ENCODE measurements around the gene IFNAR2.

Gene IFNAR2

DNA sequence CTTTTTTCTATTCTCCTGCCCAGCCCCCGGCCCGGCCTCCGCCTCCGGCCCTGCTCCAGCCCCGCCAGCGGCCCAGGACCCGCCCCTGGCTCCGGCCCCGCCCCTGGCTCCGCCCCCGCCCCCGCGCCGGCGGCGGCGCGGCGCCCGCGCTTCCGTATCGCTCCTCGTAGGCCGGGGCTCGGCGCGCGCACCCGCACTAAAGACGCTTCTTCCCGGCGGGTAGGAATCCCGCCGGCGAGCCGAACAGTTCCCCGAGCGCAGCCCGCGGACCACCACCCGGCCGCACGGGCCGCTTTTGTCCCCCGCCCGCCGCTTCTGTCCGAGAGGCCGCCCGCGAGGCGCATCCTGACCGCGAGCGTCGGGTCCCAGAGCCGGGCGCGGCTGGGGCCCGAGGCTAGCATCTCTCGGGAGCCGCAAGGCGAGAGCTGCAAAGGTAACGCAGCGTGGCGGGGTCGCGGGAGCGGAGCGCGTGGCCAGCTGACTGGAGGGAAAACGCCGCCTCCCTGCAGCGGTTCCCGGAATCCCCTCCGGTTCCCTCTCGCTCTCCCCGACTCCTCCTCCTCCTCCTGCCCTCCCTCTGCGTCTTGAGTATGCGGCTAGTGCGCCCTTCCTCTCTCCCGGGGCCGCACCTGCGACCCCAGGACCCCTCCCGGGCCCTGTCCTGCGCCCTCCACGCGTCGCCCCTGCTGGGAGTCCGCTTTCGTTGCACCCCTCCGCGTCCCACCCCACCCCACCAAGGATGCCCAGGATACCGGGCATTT, at the start of gene IFNAR2:
Gene IFNAR2 (plus strand): TSS at position 155 of the 761 bp plus-strand sequence. CDS start 11,985 bp downstream, outside the sequence.
- Histone ChIP-seq H3K9me3 (ENCODE audit: control insufficient read depth in 1 of 2, low read length in 2 of 2) (no peaks in the 10 kb centered on the region), H3K27ac (ENCODE audit: low read length) (peak within 1 kb of the TSS; percentile 84), H3K4me3 (ENCODE audit: low read depth in 1 of 2, low read length in 2 of 2) (peak within 1 kb of the TSS; percentile 78 to 93), H3K4me1 (ENCODE audit: control insufficient read depth in 1 of 2, insufficient read depth in 2 of 2, low read length in 2 of 2) (peaks cover 0 to 15% of the 10 kb centered on the region in 2 donors), H3K27me3 (ENCODE audit: low read depth, low read length) (no peaks in the 10 kb centered on the region), H3K36me3 (ENCODE audit: control insufficient read depth in 1 of 2, insufficient read depth in 2 of 2, low read length in 2 of 2) (peaks cover 0 to 4% of the 10 kb centered on the region in 2 donors)

DNA sequence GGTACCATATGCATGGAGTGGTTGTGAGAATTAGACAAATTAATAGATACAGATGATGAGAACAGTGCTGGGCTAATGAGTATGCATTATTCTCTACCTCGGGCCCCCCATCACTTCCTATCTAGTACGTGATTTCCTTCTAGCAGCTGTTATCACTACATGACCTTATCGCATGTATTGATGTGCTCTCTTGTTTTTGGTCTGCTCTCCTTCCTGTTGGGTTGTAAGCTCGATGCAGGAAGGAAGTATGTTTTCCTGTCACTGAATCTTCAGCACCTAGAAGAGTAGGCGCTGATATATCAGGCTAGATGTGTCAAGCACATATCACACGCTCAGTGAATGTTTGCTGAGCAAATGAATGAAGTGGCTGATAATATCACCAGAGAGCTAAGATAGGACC, 43.9 kb upstream of the IFNAR2 start:
- H3K9me3 ChIP-seq (ENCODE audit: control insufficient read depth in 1 of 2, low read length in 2 of 2): no peaks in the 10 kb centered on the region
- no peak overlapping the region for H3K27ac ChIP-seq (ENCODE audit: low read length)

DNA sequence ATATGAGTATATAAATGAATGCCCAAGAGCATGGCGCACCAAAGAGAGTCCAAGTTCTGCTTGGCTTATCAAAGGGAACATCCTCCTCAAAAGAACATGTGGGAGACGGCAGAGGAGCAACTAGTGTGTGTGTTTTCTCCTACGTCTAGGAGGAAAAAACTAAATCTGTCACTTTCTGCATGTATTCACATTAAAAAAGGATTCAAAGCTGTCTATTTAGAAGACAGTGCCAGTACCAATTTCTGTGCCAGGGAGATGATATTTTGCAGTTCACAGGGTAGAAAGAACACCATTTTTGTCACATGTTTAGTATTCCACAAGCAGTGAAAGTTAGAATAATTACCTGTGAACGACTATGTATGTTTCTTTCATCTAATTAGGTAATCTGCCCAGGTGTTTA, 42.5 kb upstream of the IFNAR2 start:
- H3K36me3 ChIP-seq (ENCODE audit: control insufficient read depth in 1 of 2, insufficient read depth in 2 of 2, low read length in 2 of 2): no peaks in the 10 kb centered on the region
- H3K9me3 ChIP-seq (ENCODE audit: control insufficient read depth in 1 of 2, low read length in 2 of 2): no peaks in the 10 kb centered on the region
- no peak overlapping the region for H3K4me3 ChIP-seq (ENCODE audit: low read depth in 1 of 2, low read length in 2 of 2)
- H3K27ac ChIP-seq (ENCODE audit: low read length): no peak overlapping the region
- H3K4me1 ChIP-seq (ENCODE audit: control insufficient read depth in 1 of 2, insufficient read depth in 2 of 2, low read length in 2 of 2): no peaks in the 10 kb centered on the region
- peaks cover 11% of the 10 kb centered on the region for H3K27me3 ChIP-seq (ENCODE audit: low read depth, low read length)

More for the DNA sequence above, 43.9 kb upstream of the IFNAR2 start:
- Histone ChIP-seq H3K4me3 (ENCODE audit: low read depth in 1 of 2, low read length in 2 of 2) (no peak overlapping the region), H3K36me3 (ENCODE audit: control insufficient read depth in 1 of 2, insufficient read depth in 2 of 2, low read length in 2 of 2) (no peaks in the 10 kb centered on the region), H3K4me1 (ENCODE audit: control insufficient read depth in 1 of 2, insufficient read depth in 2 of 2, low read length in 2 of 2) (no peaks in the 10 kb centered on the region), H3K27me3 (ENCODE audit: low read depth, low read length) (peaks cover 11% of the 10 kb centered on the region)

DNA sequence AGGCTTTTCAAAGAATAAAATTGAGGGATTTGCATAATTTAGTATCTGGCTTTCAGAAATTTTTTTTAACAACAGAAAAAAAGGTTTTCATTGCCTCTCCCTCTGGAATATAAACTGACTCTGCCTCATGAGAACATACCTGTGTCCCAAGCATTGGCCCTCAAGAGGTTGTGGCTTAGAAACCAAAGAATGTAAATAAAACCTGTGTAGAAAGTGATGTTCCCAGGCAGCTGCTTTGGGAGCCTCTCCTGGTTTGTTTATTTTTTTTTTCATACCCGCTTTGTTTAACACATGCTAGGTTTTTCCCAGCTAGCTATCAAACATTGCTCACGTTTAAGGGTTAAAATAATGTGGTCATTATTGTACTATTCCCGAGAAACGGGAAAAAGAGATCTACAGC, 40.5 kb upstream of the IFNAR2 start:
- no peaks in the 10 kb centered on the region for H3K36me3 ChIP-seq (ENCODE audit: control insufficient read depth in 1 of 2, insufficient read depth in 2 of 2, low read length in 2 of 2)
- no peaks in the 10 kb centered on the region for H3K4me1 ChIP-seq (ENCODE audit: control insufficient read depth in 1 of 2, insufficient read depth in 2 of 2, low read length in 2 of 2)
- H3K27me3 ChIP-seq (ENCODE audit: low read depth, low read length): peaks cover 11% of the 10 kb centered on the region
- no peak overlapping the region for H3K4me3 ChIP-seq (ENCODE audit: low read depth in 1 of 2, low read length in 2 of 2)
- H3K9me3 ChIP-seq (ENCODE audit: control insufficient read depth in 1 of 2, low read length in 2 of 2): no peaks in the 10 kb centered on the region
- no peak overlapping the region for H3K27ac ChIP-seq (ENCODE audit: low read length)

DNA sequence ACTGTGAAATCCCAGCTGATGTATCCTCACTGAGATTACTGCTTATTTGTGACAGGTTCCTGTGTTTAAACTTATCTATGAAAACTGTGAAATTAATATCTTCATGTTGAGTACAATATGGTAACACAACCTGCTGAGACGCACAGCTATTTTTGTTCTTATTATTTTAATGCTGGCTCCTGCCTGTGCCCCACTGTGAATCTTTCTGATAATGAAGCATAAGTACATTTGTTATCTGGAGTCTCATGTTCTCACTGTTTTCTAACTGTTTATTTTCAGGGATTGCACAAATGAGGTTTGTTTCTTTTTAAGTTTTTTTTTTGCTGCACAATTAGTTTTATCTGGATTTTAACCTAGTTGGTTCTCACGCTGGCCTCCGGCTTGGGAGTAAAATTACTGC, 39.9 kb upstream of the IFNAR2 start:
- Histone ChIP-seq H3K4me3 (ENCODE audit: low read depth in 1 of 2, low read length in 2 of 2) (no peak overlapping the region), H3K27me3 (ENCODE audit: low read depth, low read length) (peaks cover 11% of the 10 kb centered on the region), H3K36me3 (ENCODE audit: control insufficient read depth in 1 of 2, insufficient read depth in 2 of 2, low read length in 2 of 2) (no peaks in the 10 kb centered on the region), H3K27ac (ENCODE audit: low read length) (no peak overlapping the region), H3K4me1 (ENCODE audit: control insufficient read depth in 1 of 2, insufficient read depth in 2 of 2, low read length in 2 of 2) (no peaks in the 10 kb centered on the region), H3K9me3 (ENCODE audit: control insufficient read depth in 1 of 2, low read length in 2 of 2) (no peaks in the 10 kb centered on the region)

DNA sequence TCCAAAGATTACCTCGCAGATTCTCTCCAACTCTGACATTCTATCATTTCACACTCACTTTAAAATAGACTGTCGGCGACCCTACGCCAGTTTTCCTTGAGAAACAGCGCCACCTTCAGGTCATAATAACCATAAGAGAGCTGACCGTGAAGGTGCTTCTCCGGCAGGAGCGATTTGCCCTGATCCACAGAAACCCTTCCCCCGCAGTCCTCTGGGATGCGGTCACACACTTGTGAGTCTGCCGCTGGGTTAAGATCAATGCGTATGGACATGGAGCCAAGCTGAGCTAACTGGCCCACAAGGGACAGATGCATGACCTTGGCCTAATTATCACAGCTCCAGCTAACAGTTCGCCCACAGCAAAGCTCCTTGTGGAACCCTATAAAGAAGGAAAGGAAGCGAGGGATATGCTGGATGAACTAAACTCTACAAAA, 32.8 kb upstream of the IFNAR2 start:
- H3K36me3 ChIP-seq (ENCODE audit: control insufficient read depth in 1 of 2, insufficient read depth in 2 of 2, low read length in 2 of 2): no peaks in the 10 kb centered on the region
- H3K27ac ChIP-seq (ENCODE audit: low read length): no peak overlapping the region
- H3K9me3 ChIP-seq (ENCODE audit: control insufficient read depth in 1 of 2, low read length in 2 of 2): no peaks in the 10 kb centered on the region
- peaks cover 12 to 25% of the 10 kb centered on the region in 2 donors for H3K4me1 ChIP-seq (ENCODE audit: control insufficient read depth in 1 of 2, insufficient read depth in 2 of 2, low read length in 2 of 2)
- no peaks in the 10 kb centered on the region for H3K27me3 ChIP-seq (ENCODE audit: low read depth, low read length)
- H3K4me3 ChIP-seq (ENCODE audit: low read depth in 1 of 2, low read length in 2 of 2): no peak overlapping the region

DNA sequence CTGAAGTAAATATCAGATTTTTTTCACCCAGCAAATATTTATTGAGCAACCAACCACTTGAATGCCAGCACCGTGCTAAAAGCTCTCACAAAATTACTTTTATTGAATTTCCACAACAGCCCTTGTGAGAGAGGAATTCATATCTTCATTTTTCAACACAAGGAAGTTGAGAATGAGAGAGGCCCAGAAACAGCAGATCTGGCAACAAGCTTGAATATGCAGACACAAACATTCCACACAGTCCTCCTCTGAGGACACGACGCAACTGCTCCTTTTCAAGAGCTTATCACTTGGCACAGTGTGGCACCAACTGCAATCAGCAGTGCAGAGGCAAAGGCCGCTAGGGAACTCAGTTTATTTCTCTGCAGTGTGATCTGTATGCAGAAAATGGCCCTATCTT, 32.2 kb upstream of the IFNAR2 start:
- Histone ChIP-seq H3K9me3 (ENCODE audit: control insufficient read depth in 1 of 2, low read length in 2 of 2) (no peaks in the 10 kb centered on the region), H3K4me1 (ENCODE audit: control insufficient read depth in 1 of 2, insufficient read depth in 2 of 2, low read length in 2 of 2) (peaks cover 12 to 26% of the 10 kb centered on the region in 2 donors), H3K4me3 (ENCODE audit: low read depth in 1 of 2, low read length in 2 of 2) (no peak overlapping the region), H3K27ac (ENCODE audit: low read length) (no peak overlapping the region), H3K27me3 (ENCODE audit: low read depth, low read length) (no peaks in the 10 kb centered on the region), H3K36me3 (ENCODE audit: control insufficient read depth in 1 of 2, insufficient read depth in 2 of 2, low read length in 2 of 2) (no peaks in the 10 kb centered on the region)

DNA sequence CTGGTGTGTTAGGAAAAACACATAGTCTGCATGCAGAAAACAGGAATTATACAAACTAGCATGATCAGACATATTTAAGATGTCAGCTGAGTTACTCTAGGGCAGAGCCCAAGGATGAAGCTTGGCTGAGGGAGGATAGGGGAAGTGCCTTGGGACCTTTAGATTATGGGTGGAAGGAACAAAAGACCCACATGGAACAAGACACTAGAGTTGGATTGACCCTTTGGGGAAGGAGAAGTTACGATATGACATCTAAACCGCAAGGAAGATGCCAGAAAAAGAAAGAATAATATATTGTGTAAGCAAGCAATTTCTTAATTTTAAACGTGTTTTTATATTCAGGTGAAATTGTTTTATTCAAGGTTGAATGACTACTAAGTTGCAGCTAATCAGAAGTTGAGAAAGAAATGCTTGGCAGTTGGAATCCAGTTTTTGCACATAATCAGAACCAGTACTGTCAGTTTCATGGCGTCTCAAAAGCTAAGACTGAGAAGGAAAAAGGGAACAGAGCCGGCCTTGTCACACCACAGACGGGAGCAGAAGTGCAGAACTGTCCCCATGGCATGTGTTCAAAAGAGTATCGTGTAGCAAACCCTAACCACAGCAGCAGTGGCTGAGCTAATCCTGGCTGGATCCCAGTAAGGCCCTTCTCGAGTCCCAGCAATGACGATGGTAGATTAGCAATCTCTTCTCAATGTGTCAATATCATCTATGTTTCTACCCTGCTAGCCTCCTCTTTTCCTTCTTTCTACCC, 31.2 kb upstream of the IFNAR2 start:
- Histone ChIP-seq H3K27ac (ENCODE audit: low read length) (peak overlapping the region; percentile 41), H3K4me3 (ENCODE audit: low read depth in 1 of 2, low read length in 2 of 2) (no peak overlapping the region), H3K4me1 (ENCODE audit: control insufficient read depth in 1 of 2, insufficient read depth in 2 of 2, low read length in 2 of 2) (peaks cover 16 to 26% of the 10 kb centered on the region in 2 donors), H3K27me3 (ENCODE audit: low read depth, low read length) (no peaks in the 10 kb centered on the region), H3K36me3 (ENCODE audit: control insufficient read depth in 1 of 2, insufficient read depth in 2 of 2, low read length in 2 of 2) (no peaks in the 10 kb centered on the region), H3K9me3 (ENCODE audit: control insufficient read depth in 1 of 2, low read length in 2 of 2) (no peaks in the 10 kb centered on the region)

DNA sequence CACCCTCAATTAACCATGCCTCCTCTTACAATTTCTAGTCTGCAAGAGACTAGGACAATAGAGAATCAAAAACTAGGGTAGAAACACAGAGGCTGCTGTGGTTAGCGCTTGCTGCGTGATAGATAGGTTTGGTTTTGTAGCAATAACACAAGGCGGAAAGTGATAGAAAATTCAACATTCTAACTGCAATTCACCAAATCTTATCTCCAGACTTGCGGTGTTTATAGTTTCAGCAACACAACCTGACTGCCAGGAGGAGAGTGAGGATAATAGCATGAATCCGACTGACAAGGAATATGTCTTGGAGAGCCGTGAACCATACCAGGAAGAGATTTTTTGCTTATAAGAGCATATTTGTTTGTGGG, 30.7 kb upstream of the IFNAR2 start:
- H3K27ac ChIP-seq (ENCODE audit: low read length): peak overlapping the region; percentile 41
- H3K9me3 ChIP-seq (ENCODE audit: control insufficient read depth in 1 of 2, low read length in 2 of 2): no peaks in the 10 kb centered on the region
- H3K27me3 ChIP-seq (ENCODE audit: low read depth, low read length): no peaks in the 10 kb centered on the region
- no peaks in the 10 kb centered on the region for H3K36me3 ChIP-seq (ENCODE audit: control insufficient read depth in 1 of 2, insufficient read depth in 2 of 2, low read length in 2 of 2)
- H3K4me3 ChIP-seq (ENCODE audit: low read depth in 1 of 2, low read length in 2 of 2): no peak overlapping the region
- peaks cover 16 to 26% of the 10 kb centered on the region in 2 donors for H3K4me1 ChIP-seq (ENCODE audit: control insufficient read depth in 1 of 2, insufficient read depth in 2 of 2, low read length in 2 of 2)

DNA sequence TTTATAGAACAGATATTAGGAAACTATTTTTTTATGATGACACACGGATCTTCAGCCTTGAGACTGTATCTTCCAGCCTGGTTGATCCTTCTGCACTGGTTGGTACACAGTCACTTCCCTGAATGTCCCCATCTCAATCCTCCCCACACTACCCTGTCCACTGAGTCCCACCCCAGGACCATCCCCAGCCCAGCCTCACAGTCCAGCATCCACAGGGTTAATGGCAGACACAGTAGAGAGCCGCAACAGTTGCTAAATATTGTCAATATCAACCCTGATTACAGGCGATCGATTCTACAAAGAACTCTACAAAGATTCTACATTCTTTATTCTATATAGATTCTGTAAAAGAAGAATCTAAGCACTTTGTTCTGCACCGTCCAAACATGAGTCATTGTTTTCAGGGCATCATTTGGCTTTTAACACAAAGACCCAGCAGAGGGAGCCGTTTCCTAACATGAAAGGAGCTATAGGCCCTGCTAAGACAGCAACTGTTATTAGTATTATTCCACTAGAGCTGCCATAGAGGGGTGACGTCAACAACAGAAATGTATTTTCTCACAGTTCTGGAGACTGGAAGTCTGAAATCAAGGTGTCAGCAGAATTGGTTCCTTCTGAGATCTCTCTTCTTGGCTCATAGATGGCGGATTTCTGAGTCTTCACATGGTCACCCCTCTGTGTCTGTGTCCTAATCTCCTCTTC, 30.1 kb upstream of the IFNAR2 start:
- H3K9me3 ChIP-seq (ENCODE audit: control insufficient read depth in 1 of 2, low read length in 2 of 2): no peaks in the 10 kb centered on the region
- H3K27ac ChIP-seq (ENCODE audit: low read length): peak overlapping the region; percentile 64
- H3K36me3 ChIP-seq (ENCODE audit: control insufficient read depth in 1 of 2, insufficient read depth in 2 of 2, low read length in 2 of 2): no peaks in the 10 kb centered on the region
- no peaks in the 10 kb centered on the region for H3K27me3 ChIP-seq (ENCODE audit: low read depth, low read length)
- peaks cover 16 to 26% of the 10 kb centered on the region in 2 donors for H3K4me1 ChIP-seq (ENCODE audit: control insufficient read depth in 1 of 2, insufficient read depth in 2 of 2, low read length in 2 of 2)
- H3K4me3 ChIP-seq (ENCODE audit: low read depth in 1 of 2, low read length in 2 of 2): no peak overlapping the region

DNA sequence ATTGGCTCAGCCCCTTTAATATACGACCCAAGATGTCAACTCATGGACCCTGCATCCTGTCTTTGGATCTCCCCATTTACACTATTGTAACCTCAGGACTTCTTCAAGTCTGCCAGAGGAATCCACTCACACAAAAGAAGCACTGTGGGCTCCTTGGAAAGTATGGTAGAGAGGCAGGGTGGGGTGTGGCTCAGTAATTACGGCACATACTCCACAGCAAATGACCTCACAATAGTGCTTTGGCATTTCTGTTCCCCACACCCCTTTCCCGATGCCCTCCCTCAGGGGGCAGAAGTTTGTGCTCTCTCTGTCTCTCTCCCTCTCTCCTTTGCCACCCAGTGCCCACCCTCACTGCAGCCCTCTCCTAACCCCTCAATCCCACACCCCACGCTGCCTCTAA, 27.8 kb upstream of the IFNAR2 start:
- Histone ChIP-seq H3K4me1 (ENCODE audit: control insufficient read depth in 1 of 2, insufficient read depth in 2 of 2, low read length in 2 of 2) (peaks cover 11 to 24% of the 10 kb centered on the region in 2 donors), H3K4me3 (ENCODE audit: low read depth in 1 of 2, low read length in 2 of 2) (no peak overlapping the region), H3K27me3 (ENCODE audit: low read depth, low read length) (no peaks in the 10 kb centered on the region), H3K9me3 (ENCODE audit: control insufficient read depth in 1 of 2, low read length in 2 of 2) (no peaks in the 10 kb centered on the region), H3K27ac (ENCODE audit: low read length) (no peak overlapping the region), H3K36me3 (ENCODE audit: control insufficient read depth in 1 of 2, insufficient read depth in 2 of 2, low read length in 2 of 2) (no peaks in the 10 kb centered on the region)
